CD4-positive, alpha-beta T cell (primary cell): Measurements from ENCODE around the gene COBL. TPM values are rescaled to one million over a fixed set of nuclear protein-coding genes. Genes with fewer than 3 reads are reported as not detected.

Experiments
- ATAC-seq: fragments of 200-7000 bp; cut with Tn5 transposase; one replicate; pipeline ENCODE4 v1.10.0; 2022; ENCODE audit warnings: mild to moderate bottlenecking; ENCODE audit not compliant: poor library complexity
- CTCF ChIA-PET: fragments of 350-600 bp; sonication (Branson Sonifier 250); formaldehyde crosslinking; loops from one replicate; lab custom pipeline; 2021; ENCODE audit warnings: antibody characterized with exemption, inconsistent platforms; lab: Charles Lee
- POLR2A ChIA-PET: fragments of 350-600 bp; sonication (Branson Sonifier 250); formaldehyde crosslinking; loops from one replicate; lab custom pipeline; 2021; ENCODE audit warnings: antibody characterized with exemption, inconsistent platforms; lab: Charles Lee
- DNase-seq, 14 experiments: peaks; one replicate each; pipeline ENCODE4 v3.0.0-alpha.2; 2013 to 2020; ENCODE audit warnings: mixed read lengths in 2 of 14
- H3K27ac ChIP-seq, 2 donors: one replicate each; pipeline versions ENCODE4 v1.5.1 to v1.7.0; 2013; ENCODE audit warnings: low read length in 2 of 2, low read depth in 1 of 2, mild to moderate bottlenecking in 1 of 2
- H3K27me3 ChIP-seq, 2 experiments: 1 replicate in 1 of 2; 2 replicates in 1 of 2; pipeline versions ENCODE4 v1.6.1 to v1.7.0; 2013; ENCODE audit warnings: low read length in 2 of 2, control low read depth in 1 of 2, mild to moderate bottlenecking in 1 of 2, moderate library complexity in 1 of 2; ENCODE audit not compliant: insufficient read depth in 2 of 2, control insufficient read depth in 1 of 2
- H3K36me3 ChIP-seq: one replicate; pipeline ENCODE4 v1.6.1; 2013; ENCODE audit warnings: low read length, control low read depth; ENCODE audit not compliant: insufficient read depth
- H3K4me1 ChIP-seq: one replicate; pipeline ENCODE4 v1.6.1; 2013; ENCODE audit warnings: low read length, control low read depth; ENCODE audit not compliant: insufficient read depth
- H3K4me3 ChIP-seq: one replicate; pipeline ENCODE4 v1.5.1; 2013; ENCODE audit warnings: mild to moderate bottlenecking, low read length, moderate library complexity
- H3K9me3 ChIP-seq, 2 experiments: 1 replicate in 1 of 2; 2 replicates in 1 of 2; pipeline versions ENCODE4 v1.6.1 to v1.7.0; 2013; ENCODE audit warnings: low read length in 2 of 2, mild to moderate bottlenecking in 2 of 2, control low read depth in 1 of 2, moderate library complexity in 1 of 2; ENCODE audit not compliant: control insufficient read depth in 1 of 2, insufficient read depth in 1 of 2
- H3K27ac Mint-ChIP-seq: one replicate; pipeline ENCODE4 v1.8.0; 2020; ENCODE audit warnings: mixed read lengths
- H3K27me3 Mint-ChIP-seq: one replicate; pipeline ENCODE4 v1.8.0; 2021; ENCODE audit warnings: mixed read lengths
- H3K36me3 Mint-ChIP-seq: one replicate; pipeline ENCODE4 v1.8.0; 2021; ENCODE audit warnings: low read depth, mixed read lengths
- H3K4me1 Mint-ChIP-seq: one replicate; pipeline ENCODE4 v1.8.0; 2021; ENCODE audit warnings: low read depth, mixed read lengths
- H3K4me3 Mint-ChIP-seq: one replicate; pipeline ENCODE4 v1.8.0; 2020; ENCODE audit warnings: mild to moderate bottlenecking, mixed read lengths
- H3K9me3 Mint-ChIP-seq: one replicate; pipeline ENCODE4 v1.8.0; 2020; ENCODE audit warnings: mixed read lengths
- intact Hi-C, 2 experiments: fragments of 100-400 bp; cut with DNase I in 1 of 2; cut with micrococcal nuclease in 1 of 2; formaldehyde crosslinking; loops; one replicate each; pipeline versions ENCODE4 v1.15.1 to v1.9.0; 2023 to 2025; cut with DNase I, micrococcal nuclease
- total RNA-seq, 174 experiments: library from RNA in 2 of 174; stranded (reverse) in 2 of 174; gene quantifications; one replicate each; pipeline ENCODE4 v1.2.3 and lab custom pipeline; 2021 to 2026
- TF ChIP-seq, protein P1 (sequence below): fragments of 200-600 bp; IDR thresholded peaks from one replicate; pipeline ENCODE4 v1.8.0; 2022; ENCODE audit warnings: antibody characterized with exemption, mild to moderate bottlenecking

COBL gene
- total RNA-seq, 2 experiments from 2014 or later: not detected

DNA sequence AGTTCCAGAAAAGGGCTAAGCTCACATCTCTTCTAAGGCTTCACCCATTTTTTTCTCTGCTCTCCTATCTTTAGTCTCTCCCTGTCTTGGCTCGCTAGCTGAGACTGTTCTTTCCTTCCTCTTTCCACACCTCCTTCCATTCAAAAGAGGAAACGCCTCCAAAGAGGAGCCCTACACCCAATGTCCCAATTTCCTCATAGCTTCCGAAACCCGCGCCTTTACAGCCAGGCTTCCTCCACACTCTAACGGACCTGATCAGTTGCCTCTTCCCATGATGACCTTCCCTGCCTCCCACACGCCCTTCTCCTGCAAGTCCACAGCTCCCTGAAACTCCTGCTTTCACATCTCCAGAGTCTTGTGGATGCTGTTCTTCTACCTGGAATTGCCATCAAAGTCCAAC is 71.7 kb downstream of the COBL start:
- Mint-ChIP-seq H3K4me1 (no peaks in the 10 kb centered on the region), H3K27me3 (no peaks in the 10 kb centered on the region), H3K36me3 (no peaks in the 10 kb centered on the region), H3K9me3 (no peaks in the 10 kb centered on the region), H3K4me3 (no peak overlapping the region), H3K27ac (no peak overlapping the region)
- Histone ChIP-seq H3K9me3 (no peaks in the 10 kb centered on the region), H3K27me3 (no peaks in the 10 kb centered on the region), H3K27ac (no peak overlapping the region), H3K4me3 (no peak overlapping the region), H3K36me3 (no peaks in the 10 kb centered on the region), H3K4me1 (no peaks in the 10 kb centered on the region)
- TF ChIP-seq, protein P1, sequence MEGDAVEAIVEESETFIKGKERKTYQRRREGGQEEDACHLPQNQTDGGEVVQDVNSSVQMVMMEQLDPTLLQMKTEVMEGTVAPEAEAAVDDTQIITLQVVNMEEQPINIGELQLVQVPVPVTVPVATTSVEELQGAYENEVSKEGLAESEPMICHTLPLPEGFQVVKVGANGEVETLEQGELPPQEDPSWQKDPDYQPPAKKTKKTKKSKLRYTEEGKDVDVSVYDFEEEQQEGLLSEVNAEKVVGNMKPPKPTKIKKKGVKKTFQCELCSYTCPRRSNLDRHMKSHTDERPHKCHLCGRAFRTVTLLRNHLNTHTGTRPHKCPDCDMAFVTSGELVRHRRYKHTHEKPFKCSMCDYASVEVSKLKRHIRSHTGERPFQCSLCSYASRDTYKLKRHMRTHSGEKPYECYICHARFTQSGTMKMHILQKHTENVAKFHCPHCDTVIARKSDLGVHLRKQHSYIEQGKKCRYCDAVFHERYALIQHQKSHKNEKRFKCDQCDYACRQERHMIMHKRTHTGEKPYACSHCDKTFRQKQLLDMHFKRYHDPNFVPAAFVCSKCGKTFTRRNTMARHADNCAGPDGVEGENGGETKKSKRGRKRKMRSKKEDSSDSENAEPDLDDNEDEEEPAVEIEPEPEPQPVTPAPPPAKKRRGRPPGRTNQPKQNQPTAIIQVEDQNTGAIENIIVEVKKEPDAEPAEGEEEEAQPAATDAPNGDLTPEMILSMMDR: no peak
- ChIA-PET CTCF (no interaction called here), POLR2A (no interaction called here)
- intact Hi-C loops: no loop called here
- no peak for ATAC-seq
- no peak for DNase-seq

DNA sequence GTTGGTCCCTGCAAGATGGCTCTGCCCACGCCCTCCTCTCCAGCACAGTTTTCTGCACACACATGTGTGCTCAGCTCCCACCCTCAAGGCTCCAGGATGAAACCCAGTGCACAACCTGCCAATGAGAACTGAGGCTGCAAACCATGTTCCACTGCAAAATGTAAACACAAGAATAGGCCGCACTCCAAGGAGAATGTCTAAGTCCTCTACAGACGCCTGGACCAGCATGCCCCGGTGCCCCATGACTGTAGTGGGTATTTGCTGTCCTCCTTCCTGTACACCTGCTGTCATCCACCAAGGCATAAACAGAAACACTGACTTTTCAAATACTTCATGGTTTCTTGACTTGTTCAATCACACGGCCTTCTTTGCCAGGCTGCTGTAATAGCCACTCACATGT is 72.6 kb downstream of the COBL start:
- DNase-seq: no peak

GRCh38 chr7:51243631-51244030 is 73.0 kb downstream of the COBL start:
- Mint-ChIP-seq H3K4me3 (no peak overlapping the region), H3K36me3 (no peaks in the 10 kb centered on the region), H3K27me3 (no peaks in the 10 kb centered on the region), H3K27ac (no peak overlapping the region), H3K4me1 (no peaks in the 10 kb centered on the region), H3K9me3 (no peaks in the 10 kb centered on the region)
- H3K27ac ChIP-seq: no peak overlapping the region
- ATAC-seq (no peak), DNase-seq (no peak)
- H3K27me3 ChIP-seq: no peaks in the 10 kb centered on the region
- H3K9me3 ChIP-seq: no peaks in the 10 kb centered on the region
- H3K36me3 ChIP-seq: no peaks in the 10 kb centered on the region
- POLR2A ChIA-PET: no interaction called here
- CTCF ChIA-PET: no interaction called here
- no peak overlapping the region for H3K4me3 ChIP-seq
- TF ChIP-seq, protein P1: no peak
- intact Hi-C loops: no loop called here
- H3K4me1 ChIP-seq: no peaks in the 10 kb centered on the region

More for the DNA sequence above, 72.6 kb downstream of the COBL start:
- H3K9me3 Mint-ChIP-seq: no peaks in the 10 kb centered on the region
- no peak overlapping the region for H3K27ac Mint-ChIP-seq
- no peaks in the 10 kb centered on the region for H3K9me3 ChIP-seq
- no peaks in the 10 kb centered on the region for H3K4me1 Mint-ChIP-seq
- H3K27me3 ChIP-seq: no peaks in the 10 kb centered on the region
- no peak for ATAC-seq
- no peak overlapping the region for H3K27ac ChIP-seq
- intact Hi-C loops: no loop called here
- POLR2A ChIA-PET: no interaction called here
- no peaks in the 10 kb centered on the region for H3K4me1 ChIP-seq
- no peaks in the 10 kb centered on the region for H3K27me3 Mint-ChIP-seq
- CTCF ChIA-PET: no interaction called here
- H3K4me3 Mint-ChIP-seq: no peak overlapping the region
- TF ChIP-seq, protein P1: no peak
- H3K36me3 ChIP-seq: no peaks in the 10 kb centered on the region
- H3K4me3 ChIP-seq: no peak overlapping the region
- no peaks in the 10 kb centered on the region for H3K36me3 Mint-ChIP-seq
